GM19397 (cell line): ENCODE measurements around the gene QPRT.
"Not testable (repeated sequence)": the region's sequence is repeated elsewhere in the genome, so short reads cannot be mapped to it uniquely, and the experiment has no call there.

Experiments used
- ATAC-seq: cut with Tn5 transposase; IDR thresholded peaks from one replicate; pipeline ENCODE4 v1.9.1; 2021; ENCODE audit warnings: mild to moderate bottlenecking, moderate library complexity; ENCODE audit not compliant: unreplicated experiment

Gene QPRT

DNA sequence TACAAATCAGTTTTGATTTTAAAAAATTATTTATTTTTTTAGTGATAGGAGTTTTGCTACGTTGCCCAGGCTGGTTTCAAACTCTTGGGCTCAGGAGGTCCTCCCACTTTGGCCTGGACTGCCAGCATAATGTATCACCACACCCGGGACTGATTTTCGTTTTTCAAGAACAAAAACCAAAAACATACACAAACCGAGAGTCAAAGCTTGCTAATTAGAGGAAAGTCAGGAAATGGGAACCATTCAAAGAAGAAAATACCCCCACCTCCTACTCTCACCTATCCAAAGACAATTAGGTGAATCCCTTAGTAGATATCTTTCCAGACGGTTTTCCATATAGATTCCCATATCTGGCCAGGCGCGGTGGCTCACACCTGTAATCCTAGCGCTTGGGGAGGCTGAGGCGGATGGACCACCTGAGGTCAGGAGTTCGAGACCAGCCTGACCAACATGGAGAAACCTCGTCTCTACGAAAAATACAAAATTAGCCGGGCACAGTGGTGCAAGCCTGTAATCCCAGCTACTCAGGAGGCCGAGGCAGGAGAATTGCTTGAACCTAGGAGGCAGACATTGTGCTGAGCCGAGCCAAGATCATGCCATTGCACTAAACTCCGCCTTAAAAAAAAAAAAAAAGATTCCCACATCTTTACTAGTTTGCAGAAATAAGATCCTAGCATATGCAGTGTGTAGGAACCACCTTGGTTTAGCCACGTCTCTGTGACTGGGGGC lies 16.8 kb upstream of the QPRT start:
- ATAC-seq, result no peak

DNA sequence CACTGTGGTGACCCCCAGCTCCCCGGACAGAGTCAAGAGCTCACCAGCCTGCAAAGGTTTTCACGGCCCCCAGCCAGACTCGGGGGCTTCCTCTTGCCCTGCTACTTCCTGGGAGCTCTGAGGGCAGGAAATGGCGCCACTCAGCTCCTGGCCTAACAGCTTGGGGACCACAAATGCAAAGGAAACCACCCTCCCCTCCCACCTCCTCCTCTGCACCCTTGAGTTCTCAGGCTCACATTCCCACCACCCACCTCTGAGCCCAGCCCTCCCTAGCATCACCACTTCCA lies 16.3 kb upstream of the QPRT start:
- ATAC-seq, result no peak

DNA sequence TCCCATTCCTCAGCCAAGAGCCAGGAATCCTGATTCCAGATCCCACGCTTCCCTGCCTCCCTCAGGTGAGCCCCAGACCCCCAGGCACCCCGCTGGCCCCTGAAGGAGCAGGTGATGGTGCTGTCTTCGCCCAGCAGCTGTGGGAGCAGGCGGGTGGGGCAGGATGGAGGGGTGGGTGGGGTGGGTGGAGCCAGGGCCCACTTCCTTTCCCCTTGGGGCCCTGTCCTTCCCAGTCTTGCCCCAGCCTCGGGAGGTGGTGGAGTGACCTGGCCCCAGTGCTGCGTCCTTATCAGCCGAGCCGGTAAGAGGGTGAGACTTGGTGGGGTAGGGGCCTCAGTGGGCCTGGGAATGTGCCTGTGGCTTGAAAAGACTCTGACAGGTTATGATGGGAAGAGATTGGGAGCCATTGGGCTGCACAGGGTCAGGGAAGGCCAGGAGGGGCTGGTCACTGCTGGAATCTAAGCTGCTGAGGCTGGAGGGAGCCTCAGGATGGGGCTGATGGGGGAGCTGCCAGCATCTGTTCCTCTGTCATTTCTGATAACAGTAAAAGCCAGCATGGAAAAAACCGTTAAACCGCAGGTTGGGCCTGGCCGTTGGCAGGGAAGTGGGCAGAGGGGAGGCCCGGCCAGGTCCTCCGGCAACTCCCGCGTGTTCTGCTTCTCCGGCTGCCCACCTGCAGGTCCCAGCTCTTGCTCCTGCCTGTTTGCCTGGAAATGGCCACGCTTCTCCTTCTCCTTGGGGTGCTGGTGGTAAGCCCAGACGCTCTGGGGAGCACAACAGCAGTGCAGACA lies 15.8 kb upstream of the QPRT start, which contains the start of gene SPN:
SPN (plus strand) TSS at position 232 of the 791 bp plus-strand sequence; CDS start at position 714, 482 bp downstream.
- ATAC-seq, result no peak

DNA sequence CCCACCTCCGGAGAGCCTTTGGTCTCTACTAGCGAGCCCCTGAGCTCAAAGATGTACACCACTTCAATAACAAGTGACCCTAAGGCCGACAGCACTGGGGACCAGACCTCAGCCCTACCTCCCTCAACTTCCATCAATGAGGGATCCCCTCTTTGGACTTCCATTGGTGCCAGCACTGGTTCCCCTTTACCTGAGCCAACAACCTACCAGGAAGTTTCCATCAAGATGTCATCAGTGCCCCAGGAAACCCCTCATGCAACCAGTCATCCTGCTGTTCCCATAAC lies 15.2 kb upstream of the QPRT start:
- ATAC-seq, result no peak

DNA sequence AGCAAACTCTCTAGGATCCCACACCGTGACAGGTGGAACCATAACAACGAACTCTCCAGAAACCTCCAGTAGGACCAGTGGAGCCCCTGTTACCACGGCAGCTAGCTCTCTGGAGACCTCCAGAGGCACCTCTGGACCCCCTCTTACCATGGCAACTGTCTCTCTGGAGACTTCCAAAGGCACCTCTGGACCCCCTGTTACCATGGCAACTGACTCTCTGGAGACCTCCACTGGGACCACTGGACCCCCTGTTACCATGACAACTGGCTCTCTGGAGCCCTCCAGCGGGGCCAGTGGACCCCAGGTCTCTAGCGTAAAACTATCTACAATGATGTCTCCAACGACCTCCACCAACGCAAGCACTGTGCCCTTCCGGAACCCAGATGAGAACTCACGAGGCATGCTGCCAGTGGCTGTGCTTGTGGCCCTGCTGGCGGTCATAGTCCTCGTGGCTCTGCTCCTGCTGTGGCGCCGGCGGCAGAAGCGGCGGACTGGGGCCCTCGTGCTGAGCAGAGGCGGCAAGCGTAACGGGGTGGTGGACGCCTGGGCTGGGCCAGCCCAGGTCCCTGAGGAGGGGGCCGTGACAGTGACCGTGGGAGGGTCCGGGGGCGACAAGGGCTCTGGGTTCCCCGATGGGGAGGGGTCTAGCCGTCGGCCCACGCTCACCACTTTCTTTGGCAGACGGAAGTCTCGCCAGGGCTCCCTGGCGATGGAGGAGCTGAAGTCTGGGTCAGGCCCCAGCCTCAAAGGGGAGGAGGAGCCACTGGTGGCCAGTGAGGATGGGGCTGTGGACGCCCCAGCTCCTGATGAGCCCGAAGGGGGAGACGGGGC lies 14.7 kb upstream of the QPRT start:
- no peak for ATAC-seq

DNA sequence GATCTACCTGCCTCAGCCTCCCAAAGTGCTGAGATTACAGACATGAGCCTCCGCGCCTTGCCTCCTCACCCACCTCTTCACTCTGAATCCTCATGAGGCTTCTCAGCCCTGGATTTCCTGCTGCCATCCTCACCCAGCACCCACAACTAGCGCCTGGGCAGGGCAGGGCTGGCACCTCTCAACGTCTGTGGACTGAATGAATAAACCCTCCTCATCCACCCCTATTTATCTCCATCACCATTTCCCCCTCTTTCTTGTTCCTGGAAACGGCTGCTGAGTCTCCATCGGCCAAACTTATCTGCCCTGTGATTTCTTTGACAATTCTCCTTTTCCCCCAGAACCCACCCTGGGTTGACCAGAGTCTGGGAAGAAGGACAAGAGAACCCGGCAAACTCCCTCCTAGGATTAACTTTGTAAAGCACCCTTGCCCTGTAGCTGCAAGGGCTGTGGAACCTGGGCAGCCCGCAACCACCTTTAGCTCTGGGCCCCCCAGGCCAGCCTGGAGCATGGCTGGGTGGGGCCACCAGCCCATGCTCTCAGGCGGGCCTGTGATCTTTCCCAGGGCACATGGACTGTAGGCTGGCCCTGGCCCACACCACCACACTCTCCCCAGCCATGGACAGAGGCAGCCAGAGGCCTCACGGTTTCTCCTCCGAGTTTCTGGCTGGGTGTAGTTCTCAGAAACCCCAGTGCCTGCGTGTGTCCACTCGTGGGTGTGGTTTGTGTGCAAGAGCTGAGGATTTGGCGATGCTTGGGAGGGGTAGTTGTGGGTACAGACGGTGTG lies 13.5 kb upstream of the QPRT start:
- no peak for ATAC-seq

DNA sequence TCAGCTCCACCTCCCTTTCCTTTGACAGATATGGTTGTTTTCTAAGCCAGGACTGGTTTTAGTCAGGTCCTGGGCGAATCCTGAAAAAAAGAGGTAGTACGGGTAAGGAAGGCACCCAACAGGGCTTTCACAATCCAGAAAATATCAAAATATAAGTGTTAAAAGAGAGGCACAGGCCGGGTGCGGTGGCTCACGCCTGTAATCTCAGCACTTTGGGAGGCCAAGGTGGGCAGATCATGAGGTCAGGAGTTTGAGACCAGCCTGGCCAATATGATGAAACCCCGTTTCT lies 11.7 kb upstream of the QPRT start:
- not testable (repeated sequence) for ATAC-seq

DNA sequence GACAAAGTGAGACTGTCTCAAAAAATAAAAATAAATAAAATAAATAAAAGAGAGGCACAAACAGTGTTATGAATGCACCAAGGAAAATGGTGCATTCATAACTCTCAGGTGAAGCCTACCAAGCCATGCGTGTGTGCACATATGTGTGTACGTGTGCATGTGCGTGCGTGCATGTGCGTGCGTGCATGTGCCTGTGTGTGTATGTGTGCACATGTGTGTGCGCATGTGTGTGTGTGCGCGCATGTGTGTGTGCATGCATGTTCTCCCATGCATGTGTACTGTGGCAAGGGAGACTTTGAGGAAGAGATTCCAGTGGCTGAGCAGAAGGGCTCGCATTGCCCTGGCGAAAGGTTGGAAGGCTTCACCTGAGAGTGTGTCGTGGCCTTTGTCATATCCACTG lies 11.2 kb upstream of the QPRT start:
- ATAC-seq, result no peak

DNA sequence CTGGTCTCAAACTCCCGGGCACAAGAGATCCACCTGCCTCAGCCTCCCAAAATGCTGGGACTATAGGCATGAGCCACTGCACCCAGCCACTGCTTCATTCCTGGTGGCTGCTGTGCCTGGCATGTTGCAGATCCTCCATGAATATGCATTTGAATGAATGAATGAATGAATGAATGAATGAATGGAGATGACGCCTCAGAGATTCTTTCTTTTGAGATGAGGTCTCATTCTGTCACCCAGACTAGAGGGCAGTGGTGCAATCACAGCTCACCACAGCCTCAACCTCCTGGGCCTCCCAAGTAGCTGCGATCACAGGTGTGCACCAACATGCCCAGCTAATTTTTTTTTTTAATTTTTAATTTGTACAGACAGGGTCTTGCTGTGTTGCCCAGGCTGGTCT lies 10.7 kb upstream of the QPRT start:
- ATAC-seq, result no peak

DNA sequence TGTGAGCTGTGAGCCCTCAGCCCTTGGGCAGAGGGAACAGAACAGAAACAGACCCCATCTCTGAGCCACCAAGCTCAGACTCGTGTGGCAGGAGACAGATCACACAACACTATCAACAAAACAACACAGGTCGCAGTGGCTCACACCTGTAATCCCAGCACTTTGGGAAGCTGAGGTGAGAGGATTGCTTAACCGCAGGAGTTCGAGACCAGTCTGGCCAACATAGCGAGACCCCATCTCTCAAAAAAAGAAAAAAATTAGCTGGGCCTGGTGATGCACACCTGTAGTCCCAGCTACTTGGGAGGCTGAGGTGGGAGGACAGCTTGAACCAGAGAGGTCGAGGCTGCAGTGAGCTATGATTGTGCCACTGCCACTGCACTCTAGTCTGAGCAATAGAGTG lies 5.5 kb upstream of the QPRT start:
- no peak for ATAC-seq

DNA sequence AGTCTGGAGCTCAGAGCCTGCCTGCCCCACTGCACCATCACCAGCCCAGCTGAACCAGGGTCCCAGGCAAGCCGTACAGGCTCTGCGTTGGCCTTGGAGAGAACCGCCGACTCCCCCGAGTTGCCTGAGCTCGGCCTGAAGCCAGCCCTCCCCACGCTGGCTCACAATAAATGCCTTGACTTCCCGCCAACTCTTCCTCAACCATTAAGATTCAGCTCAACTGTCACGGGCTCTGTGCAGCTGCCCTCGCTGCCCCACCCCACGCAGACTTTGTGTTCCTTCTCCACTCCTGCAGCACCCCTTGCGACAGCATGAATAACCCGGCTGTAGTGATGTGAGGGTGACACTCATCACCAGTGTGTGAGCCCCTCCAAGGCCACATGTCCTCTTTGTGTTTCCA lies 4.8 kb upstream of the QPRT start:
- no peak for ATAC-seq

DNA sequence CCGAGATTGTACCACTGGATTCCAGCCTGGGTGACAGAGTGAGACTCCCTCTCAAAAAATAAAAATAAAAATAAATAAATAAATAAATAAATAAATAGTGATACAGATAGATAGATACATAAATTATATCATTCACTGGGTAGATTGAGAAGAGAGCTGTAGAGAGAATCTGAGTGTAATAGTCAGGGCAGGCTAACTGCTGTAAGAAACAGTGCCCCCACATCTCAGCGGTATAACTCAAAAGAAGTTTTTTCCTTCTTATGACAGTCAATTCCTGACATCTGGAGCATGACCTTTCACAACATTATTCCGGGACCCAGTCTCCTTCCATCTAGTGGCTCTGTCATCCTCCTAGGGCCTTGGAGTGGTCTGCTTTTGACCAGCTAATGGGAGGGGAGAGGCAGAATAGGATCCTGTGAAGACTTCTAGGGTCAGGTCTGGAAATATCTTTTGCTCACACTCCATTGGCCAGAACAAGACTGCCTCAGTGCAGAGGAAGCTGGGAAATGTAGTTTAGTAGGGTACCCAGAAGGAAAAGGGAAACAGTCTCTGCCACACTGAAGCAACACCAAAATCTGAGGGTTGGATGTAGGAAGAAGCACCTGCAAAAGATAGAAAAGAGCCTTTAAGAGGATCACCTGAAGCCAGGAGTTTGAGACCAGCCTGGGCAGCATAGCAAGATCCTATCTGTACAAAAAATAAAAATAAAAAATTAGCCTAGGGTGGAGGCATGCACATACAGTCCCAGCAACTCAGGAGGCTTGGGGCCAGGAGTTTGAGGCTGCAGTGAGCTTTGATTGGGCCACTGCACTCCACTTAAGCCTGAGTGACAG lies 3.0 kb upstream of the QPRT start:
- no peak for ATAC-seq

DNA sequence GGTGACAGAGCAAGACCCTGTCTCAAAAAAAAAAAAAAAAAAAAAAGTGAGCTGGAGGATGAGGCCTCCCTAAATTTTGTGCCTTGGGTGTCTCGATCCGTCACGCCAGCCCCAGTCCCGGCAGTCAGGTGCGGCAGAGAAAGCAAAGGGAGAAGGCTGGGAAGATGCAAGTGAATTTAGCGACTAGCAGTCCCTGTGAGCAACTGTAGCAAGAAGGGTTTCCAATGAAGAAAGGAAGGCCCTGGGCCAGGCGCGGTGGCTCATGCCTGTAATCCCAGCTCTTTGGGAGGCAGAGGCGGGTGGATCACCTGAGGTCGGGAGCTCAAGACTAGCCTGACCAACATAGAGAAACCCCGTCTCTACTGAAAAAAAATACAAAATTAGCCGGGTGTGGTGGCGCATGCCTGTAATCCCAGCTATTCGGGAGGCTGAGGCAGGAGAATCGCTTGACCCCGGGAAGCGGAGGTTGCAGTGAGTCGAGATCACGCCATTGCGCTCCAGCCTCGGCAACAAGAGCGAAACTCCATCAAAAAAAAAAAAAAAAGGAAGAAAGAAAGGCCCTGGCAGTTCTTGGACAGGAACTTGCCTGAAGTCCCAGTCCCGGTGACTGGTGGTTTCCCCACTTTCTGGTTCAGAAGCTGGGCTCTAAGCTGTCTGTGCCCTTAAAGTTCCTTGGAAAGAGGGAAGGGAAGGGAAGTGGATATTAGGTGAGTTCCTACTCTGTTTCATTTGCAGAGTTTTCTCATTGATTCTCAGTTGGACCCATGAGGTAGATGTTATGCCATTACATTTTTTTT lies 1.8 kb upstream of the QPRT start:
- no peak for ATAC-seq

DNA sequence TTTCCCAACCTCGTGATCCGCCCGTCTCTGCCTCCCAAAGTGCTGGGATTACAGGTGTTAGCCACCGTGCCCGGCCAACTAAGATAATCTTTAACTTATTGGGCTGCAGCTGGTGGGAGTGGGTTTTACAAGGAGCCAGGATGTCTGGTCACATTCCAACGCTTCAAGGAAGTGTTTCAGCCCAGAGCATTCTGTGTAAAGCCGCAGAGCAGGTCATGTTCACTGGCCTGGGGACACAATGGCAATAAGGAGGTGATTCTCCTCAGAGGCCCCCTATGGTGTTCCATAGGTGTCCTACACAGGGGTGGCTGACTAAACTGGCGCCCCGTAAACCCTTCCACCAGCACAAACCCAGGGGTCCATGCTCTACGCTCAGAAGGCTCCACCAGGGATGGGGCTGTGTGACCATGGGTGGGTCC lies 1.2 kb downstream of the QPRT start:
- ATAC-seq, result no peak

DNA sequence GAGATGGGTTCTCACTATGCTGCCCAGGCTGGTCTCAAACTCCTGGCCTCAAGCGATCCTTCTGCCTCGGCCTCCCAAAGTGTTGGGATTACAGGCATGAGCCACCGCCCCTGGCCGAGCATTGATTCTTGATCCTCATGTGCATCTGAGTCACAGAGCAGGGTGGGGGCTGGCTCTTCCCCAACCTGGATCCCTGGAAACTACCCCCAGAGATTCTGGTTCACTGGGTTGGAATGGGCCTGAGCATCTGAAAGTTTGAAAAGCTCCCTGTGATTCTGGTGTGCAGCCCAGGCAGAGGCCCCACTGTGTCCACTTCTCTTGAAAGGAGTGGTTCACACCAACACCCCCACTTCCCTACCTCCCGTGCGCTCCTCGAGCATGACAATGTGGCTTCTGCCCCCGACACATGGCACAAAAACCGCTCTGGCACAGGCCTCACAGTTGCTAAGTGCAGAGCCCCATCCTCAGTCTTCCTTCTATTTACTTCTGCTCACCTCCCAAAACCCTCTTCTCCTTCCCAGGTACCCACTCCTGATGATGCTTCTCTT lies 4.6 kb downstream of the QPRT start:
- no peak for ATAC-seq

DNA sequence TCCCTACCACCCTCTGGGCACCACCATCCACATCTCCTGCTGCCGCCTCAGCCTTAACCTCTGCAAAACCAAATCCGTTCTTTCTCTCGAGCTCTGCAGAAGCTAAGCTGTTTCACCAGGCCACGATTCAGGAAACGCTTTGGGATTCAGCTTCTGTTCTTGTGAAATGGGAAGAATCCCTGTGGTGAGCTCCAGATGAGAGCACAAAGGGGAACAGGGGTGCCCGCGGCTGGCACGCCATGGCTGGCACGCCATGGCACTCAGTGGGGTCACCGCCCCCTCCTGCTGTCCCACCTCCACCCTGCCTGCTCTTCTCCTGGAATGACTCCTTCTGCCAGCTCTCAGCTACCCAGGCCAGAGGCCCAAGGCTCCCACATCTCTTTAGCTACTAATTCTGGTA lies 5.7 kb downstream of the QPRT start:
- ATAC-seq, result no peak

DNA sequence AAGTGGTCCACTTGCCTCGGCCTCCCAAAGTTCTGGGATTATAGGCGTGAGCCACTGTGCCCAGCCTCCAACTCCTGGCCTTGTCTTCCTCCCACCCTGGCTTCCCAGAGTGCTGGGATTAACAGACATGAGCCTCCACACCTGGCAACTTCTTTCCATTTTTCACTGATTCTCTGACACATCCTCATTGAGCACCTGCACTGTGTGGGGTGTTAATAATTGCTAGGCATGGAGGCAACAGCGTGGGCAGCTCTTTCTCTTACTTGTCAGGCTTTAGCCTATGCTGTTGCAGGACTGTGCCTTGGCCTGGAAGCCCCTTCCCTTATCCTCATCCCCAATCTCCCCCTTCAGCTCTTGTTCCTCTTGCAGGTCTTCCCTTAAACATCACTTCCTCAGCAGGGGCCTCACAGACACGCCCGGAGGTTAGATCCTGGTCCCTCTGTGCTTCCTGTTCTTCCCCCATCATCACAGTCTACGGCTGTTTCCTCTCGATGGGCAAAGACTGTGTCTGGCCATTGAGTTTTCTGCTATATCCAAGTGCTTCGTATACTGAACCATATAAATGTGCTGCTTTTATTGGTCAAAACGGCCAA lies 7.9 kb downstream of the QPRT start:
- no peak for ATAC-seq

DNA sequence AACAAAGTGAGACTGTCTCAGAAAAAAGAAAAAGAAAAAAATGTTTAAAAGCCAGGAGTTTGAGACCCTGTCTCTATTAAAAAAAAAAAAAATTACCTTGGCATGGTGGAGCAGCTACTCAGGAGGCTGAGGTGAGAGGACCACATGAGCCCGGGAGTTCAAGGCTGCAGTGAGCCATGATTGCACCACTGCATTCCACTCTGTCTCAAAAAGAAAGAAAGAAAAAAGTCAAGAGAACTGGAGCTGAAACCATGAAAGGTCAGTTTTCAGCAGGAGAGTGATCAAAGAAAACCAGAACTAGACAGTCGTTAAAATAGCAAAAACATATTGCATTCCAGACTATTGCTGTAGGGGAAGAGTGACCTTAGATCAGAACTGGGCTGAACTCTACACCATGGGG lies 8.8 kb downstream of the QPRT start:
- ATAC-seq, result no peak

DNA sequence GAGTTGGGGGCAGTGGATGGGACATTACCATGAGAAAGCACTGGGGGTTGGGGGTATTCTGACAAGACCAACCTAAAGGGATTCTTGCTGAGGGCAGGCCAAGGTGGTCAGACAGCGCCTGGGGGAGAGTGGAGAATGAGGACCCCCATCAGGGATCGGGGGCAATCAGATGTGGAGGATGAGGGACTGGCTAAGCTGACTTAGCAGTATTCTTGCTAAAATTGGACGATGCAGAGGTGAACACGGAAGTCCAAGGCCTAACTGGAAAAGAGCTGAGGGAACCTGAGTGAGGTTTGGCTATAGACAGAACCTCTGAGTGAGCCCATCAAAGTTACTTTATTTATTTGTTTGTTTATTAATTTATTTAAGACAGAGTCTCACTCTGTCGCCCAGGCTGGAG lies 9.2 kb downstream of the QPRT start:
- no peak for ATAC-seq
